Measurements from ENCODE around the gene RAP2C.
A peak's percentile ranks its signal among the peaks of the same experiment; 100 is the strongest.

The RAP2C gene

GRCh38 chrX:132219343-132219768, at the start of gene RAP2C:
RAP2C (minus strand) TSS chrX:132219447; CDS start chrX:132217268, 2,179 bp downstream.
- DNase-seq (ENCODE audit: low read depth): no peak

- no peak for DNase-seq (ENCODE audit: low read depth)
Measured at GRCh38 chrX:132267392-132267791, 48.1 kb upstream of the RAP2C start.

- no peak for DNase-seq (ENCODE audit: low read depth)
Measured at GRCh38 chrX:132266583-132267355, 47.5 kb upstream of the RAP2C start.

GRCh38 chrX:132263127-132263526, 43.9 kb upstream of the RAP2C start:
- DNase-seq (ENCODE audit: low read depth): no peak

- no peak for DNase-seq (ENCODE audit: low read depth)
Measured at GRCh38 chrX:132258509-132258908, 39.3 kb upstream of the RAP2C start.

- no peak for DNase-seq (ENCODE audit: low read depth)
Measured at GRCh38 chrX:132257116-132257515, 37.9 kb upstream of the RAP2C start.

GRCh38 chrX:132236121-132236520, 16.9 kb upstream of the RAP2C start:
- DNase-seq (ENCODE audit: low read depth): no peak

- DNase-seq (ENCODE audit: low read depth): no peak
Measured at GRCh38 chrX:132235488-132235887, 16.2 kb upstream of the RAP2C start.

GRCh38 chrX:132231587-132231986, 12.3 kb upstream of the RAP2C start:
- no peak for DNase-seq (ENCODE audit: low read depth)

GRCh38 chrX:132227383-132228112, 8.3 kb upstream of the RAP2C start:
- DNase-seq (ENCODE audit: low read depth): no peak

GRCh38 chrX:132226169-132226568, 6.9 kb upstream of the RAP2C start:
- DNase-seq (ENCODE audit: low read depth): no peak

GRCh38 chrX:132218100-132218812, 991 bp downstream of the RAP2C start:
- peak; percentile 44 for DNase-seq (ENCODE audit: low read depth)

- peak; percentile 41 for DNase-seq (ENCODE audit: low read depth)
Measured at GRCh38 chrX:132217203-132218073, 1.8 kb downstream of the RAP2C start.

GRCh38 chrX:132216806-132217202, 2.4 kb downstream of the RAP2C start:
- no peak for DNase-seq (ENCODE audit: low read depth)

GRCh38 chrX:132216283-132216682, 3.0 kb downstream of the RAP2C start:
- DNase-seq (ENCODE audit: low read depth): no peak

GRCh38 chrX:132214518-132214917, 4.7 kb downstream of the RAP2C start:
- no peak for DNase-seq (ENCODE audit: low read depth)

- no peak for DNase-seq (ENCODE audit: low read depth)
Measured at GRCh38 chrX:132209527-132209926, 9.7 kb downstream of the RAP2C start.

GRCh38 chrX:132208422-132208821, 10.8 kb downstream of the RAP2C start:
- DNase-seq (ENCODE audit: low read depth): no peak

GRCh38 chrX:132207996-132208395, 11.3 kb downstream of the RAP2C start:
- DNase-seq (ENCODE audit: low read depth): no peak

GRCh38 chrX:132206259-132206658, 13.0 kb downstream of the RAP2C start:
- DNase-seq (ENCODE audit: low read depth): no peak

GRCh38 chrX:132204629-132205028, 14.6 kb downstream of the RAP2C start:
- DNase-seq (ENCODE audit: low read depth): no peak

- no peak for DNase-seq (ENCODE audit: low read depth)
Measured at GRCh38 chrX:132200976-132201375, 18.3 kb downstream of the RAP2C start.

Data from HS-5 (cell line).